ENCODE results near the gene GGNBP2.

Gene GGNBP2

GRCh38 chr17:36566081-36566480 lies 21.4 kb downstream of the GGNBP2 start:
- no peak for DNase-seq

DNA sequence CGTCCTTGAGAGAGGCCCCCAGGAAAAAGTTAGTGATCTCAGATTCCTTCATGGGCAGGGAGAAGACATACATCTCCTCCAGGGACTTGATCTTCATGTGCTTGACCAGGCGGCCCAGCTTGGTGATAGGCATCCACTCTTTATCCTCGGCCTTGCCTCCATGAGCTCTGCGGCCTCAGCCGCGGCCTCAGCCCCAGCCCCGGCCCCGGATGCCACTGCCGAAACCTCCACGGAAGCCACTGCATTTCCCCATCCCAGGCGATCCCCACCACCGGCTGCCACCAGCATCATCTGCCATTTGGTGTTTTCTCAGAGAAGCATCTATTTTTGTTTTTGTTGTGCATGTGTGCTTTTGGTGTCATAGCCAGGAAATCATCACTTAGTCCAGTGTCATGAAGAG lies 30.3 kb downstream of the GGNBP2 start:
- no peak for DNase-seq

DNA sequence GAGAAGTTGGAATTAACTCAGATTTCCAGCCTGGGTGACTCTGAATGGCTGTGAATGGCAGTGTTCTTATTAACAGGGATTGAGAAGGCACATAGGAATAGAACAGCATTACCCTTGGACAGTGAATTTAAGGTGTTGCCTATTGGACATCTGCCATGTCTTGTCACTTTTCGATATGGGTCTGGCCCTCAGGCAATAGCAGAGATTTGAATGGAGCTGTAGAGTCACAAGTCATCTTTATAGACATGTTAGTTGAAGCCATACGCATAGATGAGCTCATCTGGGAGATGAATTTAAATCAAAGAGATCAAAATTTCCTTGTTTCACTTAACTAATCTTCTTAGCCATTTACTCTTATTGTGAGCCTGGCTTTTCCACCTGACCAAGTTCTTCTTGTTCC lies 32.1 kb downstream of the GGNBP2 start:
- no peak for DNase-seq

DNA sequence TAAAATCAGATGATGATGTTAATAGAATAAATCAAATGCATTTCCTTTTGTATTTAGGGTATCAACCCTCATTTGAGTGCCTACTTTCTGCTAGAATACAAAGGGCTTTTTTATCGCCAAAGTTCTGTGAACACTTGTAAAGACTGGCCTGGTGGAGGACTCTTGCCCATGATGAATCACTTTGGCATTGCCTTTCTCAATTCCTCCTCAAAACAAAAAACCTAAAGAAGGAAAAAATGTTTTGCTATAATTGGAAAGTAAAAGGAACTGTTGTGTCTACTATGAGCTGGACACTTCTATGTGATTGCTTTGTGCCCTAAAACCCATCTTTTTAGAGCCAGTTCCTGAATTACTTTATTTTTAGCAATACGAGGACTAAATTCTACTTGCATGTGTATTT lies 34.0 kb downstream of the GGNBP2 start:
- no peak for DNase-seq

DNA sequence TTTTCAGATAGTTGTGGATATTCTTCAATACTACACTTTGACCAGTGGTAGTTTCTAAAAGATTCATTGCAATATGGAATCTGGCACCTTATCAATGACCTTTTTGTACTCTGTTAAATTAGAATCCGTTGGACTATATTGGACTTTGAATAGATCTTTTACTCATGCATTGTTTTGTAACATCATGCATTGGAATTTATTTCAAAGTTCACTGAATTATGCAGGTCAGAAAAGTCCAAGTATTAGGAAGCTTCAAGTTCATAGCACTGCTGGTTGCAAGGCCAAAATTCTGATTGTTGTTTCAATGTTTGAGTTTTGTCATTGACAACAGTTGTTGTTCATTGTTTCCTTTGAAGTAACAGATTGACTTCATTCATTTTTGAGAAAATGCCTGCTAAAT lies 39.1 kb downstream of the GGNBP2 start:
- DNase-seq, result no peak

DNA sequence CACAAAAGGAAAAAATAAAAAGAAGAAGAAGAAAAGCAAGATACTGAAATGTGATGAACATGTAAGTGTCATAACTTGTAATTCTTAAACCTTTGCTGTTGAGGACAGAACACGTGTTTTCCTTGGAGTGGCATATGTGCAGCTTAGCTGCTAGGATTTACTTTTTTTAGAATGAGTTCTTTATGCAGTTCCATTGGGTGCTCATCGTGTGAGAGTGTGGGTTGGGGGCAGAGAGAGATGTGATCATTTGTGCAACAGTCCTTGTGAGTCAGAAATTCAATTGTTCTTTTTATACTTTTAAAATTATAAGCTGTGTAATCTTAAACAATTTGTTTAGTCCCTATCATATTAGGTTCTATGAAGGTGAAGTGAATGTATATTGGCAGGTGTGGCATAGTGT lies 41.4 kb downstream of the GGNBP2 start:
- DNase-seq, result no peak

DNA sequence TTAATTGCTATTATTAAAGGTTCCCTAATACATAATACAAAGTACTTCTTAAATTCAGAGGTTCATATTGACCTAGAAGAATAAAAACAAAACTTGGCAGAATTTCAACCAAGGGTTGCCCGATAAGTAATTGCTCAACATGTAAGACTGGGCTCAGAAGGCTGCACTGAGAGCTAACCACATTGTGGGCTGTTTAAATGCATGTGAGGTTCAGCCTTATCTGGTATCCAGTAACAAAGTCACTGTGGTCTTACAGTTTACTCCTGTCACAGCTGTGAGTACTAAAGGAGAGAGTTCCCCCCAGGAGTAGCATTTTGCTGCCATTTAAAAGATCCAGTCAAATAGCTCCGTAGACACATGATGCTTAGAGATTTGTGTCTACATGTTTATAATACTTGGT lies 45.4 kb downstream of the GGNBP2 start:
- DNase-seq, result no peak

DNA sequence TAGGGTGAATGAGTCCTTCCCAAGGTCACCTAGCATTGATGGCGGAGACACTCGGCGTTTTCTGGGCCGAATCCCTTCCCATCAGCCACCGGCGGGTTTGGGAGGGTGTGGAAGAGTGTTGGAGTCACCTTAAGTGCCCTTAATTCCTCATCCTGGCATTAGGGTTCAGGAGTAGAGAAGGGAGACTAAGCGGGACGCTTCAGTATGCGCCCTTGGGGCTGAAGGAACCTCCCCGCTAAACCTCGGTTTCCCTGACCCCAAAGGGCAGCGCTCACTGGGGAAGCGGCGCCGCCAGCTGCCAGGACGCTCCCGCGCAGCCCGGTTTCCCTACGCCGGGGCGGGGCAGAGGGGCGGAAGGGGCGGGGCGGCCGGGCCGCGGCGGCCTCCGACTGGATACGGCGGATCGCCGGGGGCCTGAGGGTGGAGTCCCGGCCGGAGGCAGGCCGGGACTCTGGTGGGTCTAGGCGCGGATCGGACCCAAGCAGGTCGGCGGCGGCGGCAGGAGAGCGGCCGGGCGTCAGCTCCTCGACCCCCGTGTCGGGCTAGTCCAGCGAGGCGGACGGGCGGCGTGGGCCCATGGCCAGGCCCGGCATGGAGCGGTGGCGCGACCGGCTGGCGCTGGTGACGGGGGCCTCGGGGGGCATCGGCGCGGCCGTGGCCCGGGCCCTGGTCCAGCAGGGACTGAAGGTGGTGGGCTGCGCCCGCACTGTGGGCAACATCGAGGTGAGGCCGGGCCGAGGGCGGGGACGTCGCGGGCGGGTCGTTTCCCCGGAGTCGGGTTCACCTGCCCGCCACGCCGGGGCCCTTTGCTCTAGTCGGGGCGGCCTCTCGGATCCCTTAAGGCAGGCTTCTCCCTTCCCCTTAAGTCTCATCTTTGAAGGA lies 47.0 kb downstream of the GGNBP2 start, which contains the start of gene DHRS11:
DHRS11 (plus strand) TSS at position 446 of the 882 bp plus-strand sequence; CDS start at position 577, 131 bp downstream.
- DNase-seq, result peak; percentile 53

- DNase-seq, result peak; percentile 62
Measured at GRCh38 chr17:36592316-36592715, 47.6 kb downstream of the GGNBP2 start.

- no peak for DNase-seq
Measured at GRCh38 chr17:36592716-36593321, 48.1 kb downstream of the GGNBP2 start.

DNA sequence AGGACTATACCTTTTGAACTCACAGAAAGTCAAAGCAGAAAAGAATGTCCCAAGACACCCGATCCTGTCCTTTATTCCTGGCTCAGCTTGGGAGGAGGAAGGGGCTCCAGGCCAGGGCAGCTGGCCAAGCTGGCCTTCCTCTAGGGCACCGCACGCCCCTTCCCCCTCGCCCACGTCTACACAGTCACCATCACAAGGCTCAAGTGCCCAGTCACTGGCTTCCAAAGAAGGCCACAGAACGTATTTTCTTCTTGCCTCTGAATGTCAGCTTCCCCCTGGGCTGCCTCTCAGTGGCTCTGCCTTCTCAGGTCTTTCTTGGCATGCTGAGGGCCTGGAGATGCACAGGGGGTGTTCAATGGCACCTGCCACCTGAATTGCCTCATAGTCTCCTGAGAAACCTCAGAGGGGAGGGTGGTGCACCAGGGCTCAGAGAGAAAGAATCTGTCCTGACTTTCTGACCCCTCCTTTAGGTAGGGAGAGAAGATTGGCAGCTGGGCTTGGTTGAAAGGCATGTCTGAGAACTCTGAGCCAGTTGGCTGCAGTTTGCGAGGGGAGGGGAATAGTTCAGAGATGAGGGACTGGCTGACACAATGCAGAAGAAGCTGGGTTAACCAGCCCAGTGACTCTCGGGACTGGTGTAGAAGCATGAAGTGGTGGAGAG lies 49.1 kb downstream of the GGNBP2 start:
- no peak for DNase-seq

GRCh38 chr17:36594626-36595401 lies 50.1 kb downstream of the GGNBP2 start:
- no peak for DNase-seq

DNA sequence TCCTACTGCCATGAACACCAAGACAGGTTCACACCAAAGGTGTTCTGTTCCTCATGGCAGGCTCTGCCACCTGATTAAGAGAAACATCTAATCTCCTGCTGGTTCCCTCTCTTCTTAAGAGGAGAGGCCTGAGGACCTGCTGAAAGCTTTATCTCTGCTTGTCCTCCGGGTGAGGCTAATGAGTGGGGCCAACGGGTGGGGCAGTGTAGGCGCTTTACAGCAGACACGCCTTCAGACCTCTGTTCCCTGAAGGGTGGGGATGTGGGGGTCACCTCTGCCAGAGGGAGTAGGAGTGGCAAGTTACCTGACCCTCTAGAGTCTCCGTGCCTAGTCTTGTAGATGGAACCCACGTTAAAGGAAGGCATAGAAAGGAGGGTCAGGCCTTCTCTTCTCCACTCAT lies 52.5 kb downstream of the GGNBP2 start:
- DNase-seq, result no peak

- no peak for DNase-seq
Measured at GRCh38 chr17:36597866-36598777, 53.4 kb downstream of the GGNBP2 start.

DNA sequence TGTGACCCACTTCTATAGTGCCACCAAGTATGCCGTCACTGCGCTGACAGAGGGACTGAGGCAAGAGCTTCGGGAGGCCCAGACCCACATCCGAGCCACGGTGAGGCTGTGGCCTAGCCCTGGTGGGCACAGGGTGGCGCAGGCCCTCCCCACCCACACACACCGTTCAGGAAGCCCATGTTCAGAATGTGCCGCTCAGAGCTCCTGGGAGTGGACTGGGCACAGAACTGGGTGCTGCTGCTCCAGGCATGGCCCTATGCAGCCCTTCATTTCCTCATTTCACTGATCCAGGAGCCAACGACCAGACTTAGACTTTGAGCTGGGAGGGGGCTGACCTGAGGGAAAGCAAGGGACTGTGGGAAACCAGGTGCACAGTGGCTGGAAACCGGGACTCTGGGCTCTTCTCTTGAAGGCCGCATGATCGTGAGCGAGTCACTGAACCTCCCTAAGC lies 54.3 kb downstream of the GGNBP2 start:
- no peak for DNase-seq

GRCh38 chr17:36599546-36600250 lies 55.0 kb downstream of the GGNBP2 start:
- DNase-seq, result no peak

DNA sequence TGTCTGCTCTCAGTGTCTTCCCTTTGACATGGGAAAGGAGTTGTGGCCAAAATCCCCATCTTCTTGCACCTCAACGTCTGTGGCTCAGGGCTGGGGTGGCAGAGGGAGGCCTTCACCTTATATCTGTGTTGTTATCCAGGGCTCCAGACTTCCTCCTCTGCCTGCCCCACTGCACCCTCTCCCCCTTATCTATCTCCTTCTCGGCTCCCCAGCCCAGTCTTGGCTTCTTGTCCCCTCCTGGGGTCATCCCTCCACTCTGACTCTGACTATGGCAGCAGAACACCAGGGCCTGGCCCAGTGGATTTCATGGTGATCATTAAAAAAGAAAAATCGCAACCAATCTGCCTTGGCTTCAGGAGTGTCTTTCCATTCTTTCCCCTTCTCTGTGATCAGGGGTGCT lies 55.7 kb downstream of the GGNBP2 start:
- DNase-seq, result no peak

DNA sequence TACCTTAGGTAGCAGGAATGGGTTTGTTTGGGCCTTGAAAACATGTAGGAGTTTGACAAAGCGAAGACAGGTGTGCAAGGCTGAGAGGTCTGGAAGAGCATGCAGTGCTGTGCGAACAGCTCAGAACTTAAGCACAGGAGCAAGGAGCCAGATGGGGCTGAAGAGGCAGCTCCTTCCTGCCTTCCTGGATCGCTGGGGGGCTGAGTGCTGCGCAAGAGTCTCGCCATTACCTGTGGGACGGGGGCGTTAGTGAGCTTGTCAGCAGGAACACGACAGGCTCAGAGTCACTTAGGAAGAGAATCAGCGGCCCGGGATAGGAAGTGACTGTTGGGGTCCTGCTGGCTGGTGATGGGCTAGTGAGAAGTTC lies 56.2 kb downstream of the GGNBP2 start:
- DNase-seq, result peak; percentile 66

- peak; percentile 85 for DNase-seq
Measured at GRCh38 chr17:36601303-36602029, 56.7 kb downstream of the GGNBP2 start, which contains the start of gene MRM1. Gene MRM1 (plus strand): TSS chr17:36601583. CDS start chr17:36601811, 228 bp downstream.

- DNase-seq, result no peak
Measured at GRCh38 chr17:36602030-36602748, 57.5 kb downstream of the GGNBP2 start.
